ENCODE measurements around the gene PSMA5.

DNA sequence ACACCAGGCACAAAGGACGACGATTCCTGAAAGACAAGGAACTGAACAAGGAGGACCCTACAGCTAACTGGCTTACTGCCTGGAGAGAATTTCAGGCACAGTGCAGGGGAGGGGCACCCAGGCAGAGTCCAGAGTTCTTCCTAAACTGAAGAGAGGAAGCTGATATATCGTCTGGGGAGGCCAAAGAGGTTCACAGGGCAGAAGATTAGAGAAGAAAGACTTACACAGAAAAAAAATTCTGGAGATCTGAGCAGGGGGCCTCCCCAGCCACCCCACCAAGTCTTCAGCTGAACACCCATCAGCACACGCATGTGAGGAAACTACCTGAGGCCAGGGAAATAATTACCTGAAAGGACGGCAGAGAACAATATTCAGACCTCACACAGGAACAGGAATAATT lies 53.1 kb downstream of the PSMA5 start:
- TF ChIP-seq CEBPB (IDR thresholded peaks at IDR 0.05; ENCODE audit: low read depth, low read length), result no peak
- no peak for TF ChIP-seq CTCF (conservative IDR thresholded peaks at IDR 0.05; ENCODE audit: low read depth, low read length)
- TF ChIP-seq RCOR1 (IDR thresholded peaks at IDR 0.05; ENCODE audit: insufficient replicate concordance, low read length), result no peak
- TF ChIP-seq NFE2L2 (IDR thresholded peaks at IDR 0.05; ENCODE audit: low read depth, low read length), result no peak
- no peak for TF ChIP-seq RAD21 (IDR thresholded peaks at IDR 0.05; ENCODE audit: low read length)
